Mucosa of gallbladder (tissue), 1 donor: ENCODE measurements around the gene IRS1. TPM values are rescaled to one million over a fixed set of nuclear protein-coding genes. Genes with fewer than 3 reads are reported as not detected.
A peak's percentile ranks its signal among the peaks of the same experiment; 100 is the strongest.

ENCODE experiments used
- DNase-seq: peaks from one replicate; pipeline ENCODE4 v3.0.0-alpha.2; 2020; ENCODE audit warnings: low spot score
- total RNA-seq: library from RNA; stranded (reverse); gene quantifications from one replicate; pipeline ENCODE4 v1.2.1, GENCODE V29; 2021
- donor health status: DM: no; HTN: no; CAD: no.

The IRS1 gene
- total RNA-seq, 1 donor from 2014 or later = 35.9 TPM

DNA sequence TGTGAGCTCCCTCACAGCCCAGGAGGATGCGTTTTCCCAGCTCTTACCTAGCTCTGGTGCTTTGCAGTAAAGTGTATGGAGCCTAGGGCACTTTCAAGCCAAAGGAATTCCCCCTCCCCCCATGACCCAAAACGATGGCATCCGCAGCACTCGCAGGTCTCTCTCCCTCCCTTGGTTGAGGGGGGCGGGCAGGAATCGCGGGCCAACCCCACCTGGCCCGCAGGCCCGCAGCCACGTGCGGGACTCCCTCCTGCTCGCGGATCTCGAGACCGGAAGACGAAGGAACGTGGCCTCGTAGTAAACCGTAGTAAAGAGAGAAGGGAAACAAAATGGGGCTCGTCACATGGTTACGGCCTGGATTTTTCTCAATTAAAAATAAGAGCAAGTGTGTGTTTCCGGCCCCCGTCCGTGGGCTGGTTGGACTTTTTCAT is 8.5 kb downstream of the IRS1 start:
- peak; percentile 64 for DNase-seq

DNA sequence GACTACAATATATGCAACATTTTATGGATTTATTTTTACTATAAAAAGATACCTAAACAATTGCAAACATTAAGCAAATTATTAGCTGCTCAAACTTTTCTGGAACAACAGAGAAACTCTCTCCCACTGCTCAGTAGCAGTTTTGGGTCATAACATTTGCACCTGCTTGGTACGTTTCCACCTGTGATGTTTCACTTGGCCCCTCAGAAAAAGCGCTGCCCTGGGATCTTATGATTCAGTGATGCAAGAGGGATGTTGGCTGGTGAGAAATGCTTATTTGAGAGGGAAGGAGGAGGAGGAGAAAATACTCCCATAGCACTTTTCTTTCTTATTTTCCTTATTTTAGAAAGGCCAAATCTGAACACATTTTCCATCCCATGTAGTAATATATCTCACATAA is 9.2 kb downstream of the IRS1 start:
- no peak for DNase-seq

DNA sequence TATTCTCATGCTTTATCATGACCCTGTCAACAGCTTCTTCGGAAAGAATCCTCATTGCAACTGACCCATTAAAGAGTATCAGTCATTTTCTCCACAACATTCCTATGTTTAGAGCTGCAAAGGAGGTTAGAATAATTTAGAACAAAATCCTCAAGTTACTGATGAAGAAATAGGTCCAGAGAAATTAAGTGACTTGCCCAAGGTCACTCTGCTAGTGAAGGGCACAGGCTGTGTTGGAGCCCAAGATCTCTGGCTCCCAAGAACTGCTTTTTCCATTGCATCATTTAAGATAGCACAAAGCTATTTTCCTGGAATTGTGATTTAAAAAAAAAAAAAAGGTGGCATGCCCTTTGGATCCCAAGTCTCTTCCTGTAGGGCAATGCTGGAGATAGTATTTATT is 9.6 kb downstream of the IRS1 start:
- DNase-seq = no peak

DNA sequence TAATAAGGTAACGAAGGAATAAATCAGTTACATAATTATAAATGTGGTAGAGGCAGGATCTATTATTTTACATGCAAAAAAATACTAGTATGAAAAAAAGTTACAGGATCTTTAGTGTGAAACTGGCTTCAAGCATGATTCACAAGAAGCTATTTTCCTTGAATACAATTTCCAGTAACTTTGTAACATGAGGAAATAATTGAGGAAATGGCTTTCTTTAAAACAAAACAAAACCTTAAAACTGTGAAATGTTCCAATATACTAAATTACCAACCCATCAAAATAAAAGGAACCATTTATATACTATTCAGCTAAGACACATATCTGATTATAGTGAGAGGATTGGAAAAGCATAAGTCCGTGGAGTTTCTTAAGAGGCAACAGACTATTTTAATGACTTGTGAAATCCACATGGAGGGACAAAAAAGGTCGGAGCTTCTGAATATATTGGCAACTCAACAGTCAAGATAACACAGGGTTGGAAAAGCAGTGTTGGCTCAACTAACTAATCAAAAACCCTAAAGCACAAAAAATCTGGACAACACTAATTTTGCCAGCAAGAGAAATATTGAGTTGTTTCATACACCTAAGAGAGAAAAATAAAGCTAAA is 10.6 kb downstream of the IRS1 start:
- DNase-seq = no peak

DNA sequence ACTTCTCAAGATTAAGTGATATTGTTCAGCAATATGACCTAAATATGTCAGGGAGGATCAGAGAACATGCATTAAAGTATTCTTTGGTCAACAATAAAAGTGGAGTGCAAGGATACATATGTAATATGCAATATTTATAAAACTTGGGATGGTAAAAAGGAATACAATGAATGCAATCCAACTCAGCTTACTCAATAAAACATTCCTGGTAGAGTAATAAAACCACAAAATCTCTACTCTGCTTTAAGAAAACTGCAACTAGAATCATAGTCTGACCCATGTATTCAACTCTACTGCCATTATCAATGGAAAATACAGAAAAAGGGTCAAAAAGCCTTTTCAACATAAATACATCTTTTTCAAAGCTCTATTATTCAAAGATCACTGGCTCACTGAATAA is 11.6 kb downstream of the IRS1 start:
- DNase-seq = no peak

DNA sequence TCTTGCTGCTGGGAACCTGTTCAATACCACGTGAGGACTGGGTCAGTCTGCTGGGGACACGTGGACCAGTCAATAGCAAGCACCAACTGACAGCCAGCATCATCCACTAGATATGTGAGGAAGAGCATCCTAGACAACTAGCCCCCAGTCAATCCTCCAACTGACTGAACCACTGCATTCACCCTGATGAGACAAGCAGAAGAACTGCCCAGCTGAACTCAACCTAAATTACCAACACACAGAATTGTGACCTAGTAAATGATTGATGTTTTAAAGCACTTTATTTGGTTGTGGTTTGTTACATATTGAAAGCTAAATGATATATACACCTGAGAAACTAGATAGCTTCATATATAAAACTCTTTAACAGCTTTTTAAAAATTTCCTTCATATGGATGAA is 15.7 kb downstream of the IRS1 start:
- DNase-seq = no peak

DNA sequence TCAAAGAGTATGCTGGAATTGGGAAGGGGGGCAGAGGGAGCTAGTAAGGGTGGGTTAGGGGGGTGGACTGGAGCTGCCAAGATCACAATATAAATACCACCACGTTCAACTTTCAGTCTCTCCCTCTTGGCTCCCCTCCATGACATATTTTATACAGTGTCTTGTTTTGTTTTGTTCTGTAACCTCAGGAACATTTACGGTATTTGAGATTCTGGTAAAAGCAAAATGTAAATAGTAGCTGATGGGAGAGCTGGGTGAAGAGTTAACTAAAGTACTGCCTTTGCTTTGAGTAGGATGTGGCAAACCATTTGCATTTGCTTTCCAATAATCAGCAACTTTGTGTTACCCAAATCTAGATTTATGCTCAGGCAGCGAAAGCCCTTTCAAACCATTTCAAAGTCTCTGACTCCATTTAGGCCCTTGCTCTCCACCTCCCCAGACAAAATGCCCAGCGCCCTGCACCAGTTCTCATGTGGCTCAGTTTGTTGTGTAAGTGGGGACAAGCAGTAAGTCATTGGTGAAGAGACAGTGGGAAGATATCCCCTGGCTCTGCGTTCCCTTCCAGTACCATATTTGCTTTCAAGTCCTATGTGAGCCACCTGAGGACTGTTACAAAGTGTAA is 17.4 kb downstream of the IRS1 start:
- no peak for DNase-seq

DNA sequence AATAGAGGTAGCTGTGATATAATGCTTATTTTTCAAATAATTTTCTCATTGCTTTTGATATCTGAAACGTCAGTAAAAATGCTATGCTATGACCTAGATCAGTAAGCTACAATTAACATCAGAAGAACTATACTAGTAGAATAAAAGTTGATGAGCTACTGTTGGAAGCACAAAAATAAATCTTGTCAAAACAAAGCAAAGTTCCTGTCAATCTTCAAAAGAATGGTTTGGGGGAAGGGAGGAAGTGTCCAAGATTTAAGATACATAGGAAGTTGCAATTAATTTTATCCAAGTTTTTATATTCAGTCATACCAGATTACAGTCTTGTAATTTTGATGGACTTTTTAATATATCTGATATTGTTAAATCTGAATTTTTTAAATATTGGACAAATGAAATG is 19.2 kb downstream of the IRS1 start:
- no peak for DNase-seq

DNA sequence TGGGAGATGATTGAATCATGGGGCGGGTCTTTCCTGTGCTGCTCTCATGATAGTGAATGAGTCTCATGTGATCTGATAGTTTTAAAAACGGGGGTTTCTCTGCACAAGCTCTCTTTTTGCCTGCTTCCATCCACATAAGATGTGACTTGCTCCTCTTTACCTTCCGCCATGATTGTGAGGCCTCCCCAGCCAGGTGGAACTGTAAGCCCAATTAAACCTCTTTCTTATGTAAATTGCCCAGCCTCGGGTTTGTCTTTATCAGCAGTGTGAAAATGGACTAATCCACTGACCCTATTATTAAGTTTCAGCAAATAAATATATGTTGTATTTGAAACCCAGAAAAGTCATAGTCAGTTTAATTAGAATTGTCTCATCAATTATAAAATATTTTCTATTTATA is 22.0 kb downstream of the IRS1 start:
- no peak for DNase-seq

DNA sequence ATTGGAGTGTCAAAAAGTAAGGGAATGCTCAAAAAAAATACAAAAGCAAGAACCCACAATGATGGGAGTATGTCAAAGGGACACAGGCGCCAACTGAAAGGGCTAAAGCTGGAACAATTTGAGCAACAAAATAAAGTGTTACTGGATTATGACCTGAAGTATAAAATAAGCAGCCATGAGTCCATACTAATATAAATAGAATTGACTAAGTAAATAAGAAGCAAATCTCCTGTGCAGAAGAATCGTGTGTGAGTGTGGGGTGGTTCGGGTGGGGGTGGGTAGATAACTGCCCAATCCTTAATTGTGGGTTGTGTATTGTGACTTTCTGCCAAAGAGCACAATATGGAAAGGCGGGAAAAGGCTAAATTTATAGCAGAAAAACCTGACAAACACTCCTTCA is 23.5 kb downstream of the IRS1 start:
- no peak for DNase-seq

DNA sequence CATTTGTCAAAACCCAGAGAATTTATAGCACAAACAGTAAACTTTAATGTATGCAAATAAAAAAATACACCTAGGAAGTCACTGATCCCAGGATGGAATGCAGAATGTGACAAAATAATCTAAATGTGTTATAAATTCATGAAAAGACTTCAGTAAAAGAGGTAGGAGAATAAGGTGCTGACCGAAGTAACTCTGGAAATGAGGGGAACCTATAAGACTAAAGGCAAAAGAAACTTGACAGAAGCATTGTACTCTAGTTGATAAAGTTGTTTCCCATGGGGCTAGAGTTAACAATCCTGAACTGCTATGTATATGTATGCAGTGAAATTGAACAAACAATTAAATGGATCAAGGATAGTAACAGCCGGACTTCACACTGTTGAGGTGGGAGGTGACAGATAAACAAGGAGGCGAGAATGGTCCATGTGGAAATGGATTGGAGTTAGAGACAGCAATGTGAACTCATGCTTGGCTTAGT is 24.5 kb downstream of the IRS1 start:
- no peak for DNase-seq

DNA sequence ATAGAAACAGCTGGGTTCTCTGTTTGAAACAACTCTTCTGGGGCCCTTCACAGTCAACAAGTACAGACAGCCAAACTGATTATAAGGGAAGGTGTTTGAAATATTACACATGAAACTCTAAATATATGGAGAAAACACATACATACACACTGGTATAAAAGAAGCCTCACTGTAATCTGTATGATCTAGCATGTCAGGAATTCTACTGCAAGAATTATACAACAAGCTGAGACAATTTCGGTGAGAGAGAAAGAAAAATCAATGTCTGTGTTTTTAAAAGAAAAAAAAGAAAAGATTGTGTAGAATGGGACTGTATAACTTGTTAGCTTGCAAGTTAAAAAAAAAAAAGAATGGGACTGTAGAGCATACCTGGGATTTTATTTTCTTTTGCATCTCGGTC is 26.3 kb downstream of the IRS1 start:
- no peak for DNase-seq

DNA sequence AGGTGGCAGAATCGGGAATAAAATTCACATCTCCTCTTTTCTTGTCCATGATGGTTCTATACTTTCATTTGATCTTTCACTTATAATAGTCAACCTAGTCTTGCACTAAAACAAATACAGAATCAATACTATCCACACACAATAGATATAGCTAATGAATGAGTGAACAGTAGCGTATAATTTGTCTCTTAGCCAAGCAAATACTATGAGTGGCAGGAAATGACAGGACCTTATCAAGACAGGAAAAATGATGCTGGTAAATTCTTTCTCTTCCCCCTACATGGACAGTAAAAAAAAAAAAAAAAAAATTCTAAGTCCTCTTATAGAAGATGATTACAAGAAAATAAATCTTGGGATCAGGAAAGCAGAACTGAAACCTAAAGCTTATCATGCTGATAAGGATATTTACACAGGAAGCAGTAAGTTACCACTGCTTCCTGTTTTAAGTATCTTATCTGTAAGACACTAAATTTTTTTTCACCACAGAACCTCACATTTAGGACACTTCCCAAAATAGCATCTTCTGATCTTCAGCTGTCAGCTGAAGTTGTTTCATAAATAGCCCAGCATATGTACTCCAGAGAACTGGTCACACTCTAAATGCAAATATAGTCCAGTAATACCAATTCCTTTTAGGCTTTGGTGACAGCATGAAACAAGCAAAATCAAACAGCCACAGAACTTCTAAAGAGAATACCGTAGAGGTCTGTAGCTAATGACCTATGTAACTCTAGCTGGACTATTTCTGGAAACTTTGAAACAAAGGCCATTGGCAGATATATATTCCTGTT is 27.0 kb downstream of the IRS1 start:
- no peak for DNase-seq

DNA sequence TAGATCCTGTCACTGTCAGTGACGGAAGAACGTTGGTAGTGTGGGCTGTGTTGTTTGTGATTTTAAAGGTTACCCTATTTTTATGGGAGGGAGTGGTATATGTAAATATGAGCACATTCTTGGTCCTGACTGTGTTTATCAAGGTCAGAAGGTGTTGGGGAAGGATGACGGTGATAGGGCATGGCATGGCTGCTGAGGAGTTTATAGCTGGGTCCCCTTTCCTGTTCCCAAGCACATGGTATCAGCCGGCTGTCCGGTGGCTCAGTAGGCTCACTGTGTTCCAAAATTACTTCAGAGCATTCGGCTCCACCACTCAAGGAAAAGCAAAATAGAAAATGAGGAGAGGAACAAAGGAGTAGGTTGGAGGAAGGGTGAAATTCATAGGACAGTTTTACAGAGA is 28.6 kb downstream of the IRS1 start:
- DNase-seq = no peak

DNA sequence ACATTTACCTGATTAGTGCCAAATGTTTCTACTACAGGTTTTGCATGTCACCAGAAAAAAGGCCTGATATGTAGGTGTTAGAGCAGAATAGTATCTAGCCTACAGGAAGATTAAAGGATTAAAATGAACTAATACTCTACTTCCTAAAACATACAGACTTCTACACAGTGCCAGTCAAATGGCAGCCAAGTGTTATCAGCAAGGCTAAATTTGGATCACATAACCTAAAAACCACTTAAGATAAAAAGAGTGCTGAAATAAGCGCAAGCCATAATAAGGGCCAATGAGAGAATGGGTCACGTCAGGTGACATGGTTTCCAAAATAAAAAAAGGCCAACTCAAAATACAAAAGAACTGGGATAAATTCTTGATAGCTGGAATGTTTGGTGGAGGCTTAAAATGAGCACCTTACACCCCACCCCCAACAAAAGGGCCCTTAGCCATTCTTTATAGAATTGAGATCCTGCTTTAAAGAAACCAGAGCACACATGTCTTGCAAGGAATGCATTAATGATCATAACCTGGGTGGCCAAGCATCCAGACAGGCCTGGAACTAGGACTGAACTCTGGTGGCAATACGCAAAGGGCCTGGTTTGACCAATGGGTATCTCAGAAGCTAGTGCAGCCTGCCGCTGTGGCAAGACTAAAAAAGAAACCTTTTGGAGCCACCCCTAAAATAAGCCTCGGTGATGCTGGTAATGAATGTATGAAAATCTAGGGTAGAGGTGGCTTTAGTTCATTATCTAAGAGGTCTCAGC is 32.4 kb downstream of the IRS1 start:
- no peak for DNase-seq

DNA sequence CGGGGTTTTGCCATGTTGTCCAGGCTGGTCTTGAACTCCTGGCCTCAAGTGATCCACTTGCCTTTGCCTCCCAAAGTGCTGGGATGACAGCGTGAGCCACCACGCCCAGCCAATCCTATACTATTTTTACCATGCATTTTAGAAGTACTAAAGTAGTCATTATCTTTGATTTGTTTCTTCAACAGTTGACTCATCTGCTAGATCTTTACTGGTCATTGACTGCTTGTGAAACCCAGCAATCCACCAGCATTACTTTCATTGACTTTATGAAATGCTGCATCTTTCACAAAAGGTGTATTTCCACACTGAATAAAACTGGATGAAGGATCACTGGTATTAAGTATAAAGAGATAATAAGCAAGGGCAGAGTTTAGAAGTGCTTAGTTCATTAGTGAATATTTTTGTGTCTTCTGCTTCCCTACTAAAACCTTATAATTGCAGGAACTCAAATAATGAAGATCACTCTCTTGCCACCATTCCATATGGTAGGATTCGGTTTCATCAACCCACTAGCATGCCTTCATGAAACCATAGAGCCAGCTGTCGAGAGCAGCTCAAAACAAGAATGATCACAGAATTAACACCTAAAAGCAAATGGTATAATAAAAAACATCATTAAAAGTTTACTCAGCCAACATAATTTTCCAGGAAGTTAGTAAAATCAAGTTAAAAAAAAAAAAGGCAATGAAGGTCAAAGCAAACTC is 33.1 kb downstream of the IRS1 start:
- DNase-seq = no peak

DNA sequence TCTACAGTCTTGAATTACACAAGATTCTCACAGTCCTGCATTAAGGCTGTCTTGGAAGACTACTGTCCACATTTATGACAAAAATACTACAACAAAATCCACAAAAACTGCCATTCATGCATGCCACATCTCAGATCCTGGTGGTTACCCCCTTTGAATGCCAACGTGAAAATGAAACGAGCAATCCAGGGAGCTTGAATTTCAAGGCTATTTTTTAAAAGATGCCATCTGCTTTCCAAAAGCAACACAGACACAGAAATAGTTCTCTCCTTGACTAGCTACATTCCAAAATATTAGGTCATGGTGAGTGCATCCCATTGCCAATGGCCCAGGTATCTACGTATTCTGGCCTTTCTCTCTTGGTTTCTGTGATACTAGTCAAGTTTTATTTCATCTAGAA is 36.3 kb downstream of the IRS1 start:
- DNase-seq = no peak

DNA sequence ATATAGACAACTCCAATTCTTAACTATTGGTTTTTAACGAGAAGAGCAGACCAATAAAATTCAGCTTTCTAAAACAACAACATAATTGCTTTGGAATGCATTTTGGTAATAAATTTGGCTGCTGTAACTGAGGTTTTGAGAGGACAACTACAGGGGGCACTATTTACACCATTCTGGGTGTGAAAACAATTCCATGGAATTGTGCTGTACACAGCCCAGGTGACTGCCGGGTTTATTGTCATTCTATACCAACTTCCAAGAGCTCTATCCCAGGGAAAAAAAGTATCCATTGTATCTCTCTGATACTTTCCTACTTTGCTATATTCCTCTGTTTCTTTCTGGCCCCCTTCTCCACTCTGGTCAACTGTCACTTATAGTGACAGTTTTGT is 38.4 kb downstream of the IRS1 start:
- DNase-seq = no peak

DNA sequence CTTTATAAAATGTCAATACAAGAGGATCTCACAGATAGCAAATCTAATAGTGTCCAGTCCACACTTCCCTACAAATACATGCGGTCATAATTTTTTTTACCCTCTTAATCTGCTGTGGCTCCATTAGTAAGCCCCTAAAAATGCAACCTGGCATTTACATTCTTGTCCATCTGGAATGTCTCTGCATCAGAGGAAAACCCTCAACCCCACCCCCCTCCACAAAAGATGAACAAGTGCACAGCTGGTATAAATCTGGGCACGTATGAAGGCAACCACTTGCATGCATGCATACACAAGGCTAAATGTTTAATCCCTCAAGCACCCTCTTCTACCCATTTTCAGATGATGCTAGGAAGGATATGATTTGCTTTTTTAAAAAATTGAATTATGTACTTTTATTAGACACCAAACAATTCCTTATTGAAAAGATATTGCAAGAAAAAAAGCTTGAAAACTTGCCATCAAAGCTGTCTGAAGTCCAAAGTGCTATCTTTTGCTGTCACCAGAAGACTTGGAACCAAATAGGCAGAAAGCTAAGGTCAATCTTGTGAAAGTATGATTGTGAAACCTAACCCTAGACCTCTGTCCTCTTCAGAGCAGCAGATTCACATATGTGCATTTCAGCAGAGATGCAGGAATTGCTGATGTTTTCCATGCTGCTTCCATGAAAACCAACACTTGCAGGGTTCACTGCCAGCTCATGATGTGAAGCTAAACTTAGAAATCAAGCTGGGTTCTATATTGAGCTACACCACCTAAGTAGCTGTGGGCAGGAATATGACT is 39.0 kb downstream of the IRS1 start:
- no peak for DNase-seq

DNA sequence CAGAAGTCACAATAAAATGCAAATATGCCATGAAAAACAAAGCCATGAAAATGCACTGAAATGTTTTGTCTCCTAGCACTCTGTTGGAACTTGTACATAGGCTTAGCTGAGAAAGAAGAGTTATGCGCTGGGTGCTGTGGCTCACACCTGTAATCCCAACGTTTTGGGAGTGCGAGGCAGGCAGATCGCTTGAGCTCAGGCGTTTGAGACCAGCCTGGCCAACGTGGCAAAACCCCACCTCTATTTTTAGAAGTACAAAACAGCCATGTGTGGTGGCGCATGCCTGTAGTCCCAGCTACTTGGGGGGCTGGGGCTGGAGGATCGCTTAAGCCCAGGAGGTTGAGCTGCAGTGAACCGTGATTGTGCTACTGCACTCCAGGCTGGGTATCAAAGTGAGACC is 39.9 kb downstream of the IRS1 start:
- no peak for DNase-seq
